DLD1 (cell line): ENCODE results near the gene PAPPA.

Source experiments
- in situ Hi-C: cut with HindIII; loops from 2 replicates; pipeline ENCODE4 v1.10.0; 2017; ENCODE audit warnings: low sequenced_read_pairs

PAPPA gene

GRCh38 chr9:116340270-116340669, 186.7 kb downstream of the PAPPA start:
- in situ Hi-C loops, result no loop called here

GRCh38 chr9:116342061-116342460, 188.5 kb downstream of the PAPPA start:
- in situ Hi-C loops, result no loop called here

- in situ Hi-C loops, result no loop called here
These were observed 189.3 kb downstream of the PAPPA start for GRCh38 chr9:116342941-116343340.

- in situ Hi-C loops, result no loop called here
These were observed 190.8 kb downstream of the PAPPA start for GRCh38 chr9:116344416-116344815.

- in situ Hi-C loops, result no loop called here
These were observed 191.8 kb downstream of the PAPPA start for GRCh38 chr9:116345393-116345792.

- in situ Hi-C loops, result no loop called here
These were observed 192.2 kb downstream of the PAPPA start for GRCh38 chr9:116345817-116346216.

- in situ Hi-C loops, result no loop called here
These were observed 196.1 kb downstream of the PAPPA start for GRCh38 chr9:116349684-116350083.

- in situ Hi-C loops, result no loop called here
These were observed 196.6 kb downstream of the PAPPA start for GRCh38 chr9:116350213-116350612.

GRCh38 chr9:116352958-116353357, 199.4 kb downstream of the PAPPA start:
- in situ Hi-C loops, result no loop called here

- in situ Hi-C loops, result no loop called here
These were observed 201.7 kb downstream of the PAPPA start for GRCh38 chr9:116355153-116355921.

- in situ Hi-C loops, result no loop called here
These were observed 204.7 kb downstream of the PAPPA start for GRCh38 chr9:116358251-116358650.

GRCh38 chr9:116360016-116360415, 206.4 kb downstream of the PAPPA start:
- in situ Hi-C loops, result no loop called here

- in situ Hi-C loops, result no loop called here
These were observed 207.4 kb downstream of the PAPPA start for GRCh38 chr9:116360989-116361388.

GRCh38 chr9:116361547-116361946, 208.0 kb downstream of the PAPPA start:
- in situ Hi-C loops, result no loop called here

GRCh38 chr9:116362493-116362892, 208.9 kb downstream of the PAPPA start:
- in situ Hi-C loops, result no loop called here

- in situ Hi-C loops, result no loop called here
These were observed 211.5 kb downstream of the PAPPA start for GRCh38 chr9:116365056-116365471.

GRCh38 chr9:116366241-116366640, 212.7 kb downstream of the PAPPA start:
- in situ Hi-C loops, result no loop called here

GRCh38 chr9:116368680-116369079, 215.1 kb downstream of the PAPPA start:
- in situ Hi-C loops, result no loop called here

GRCh38 chr9:116369706-116370105, 216.1 kb downstream of the PAPPA start:
- in situ Hi-C loops, result no loop called here

- in situ Hi-C loops, result no loop called here
These were observed 217.0 kb downstream of the PAPPA start for GRCh38 chr9:116370556-116370955.

- in situ Hi-C loops, result no loop called here
These were observed 218.6 kb downstream of the PAPPA start for GRCh38 chr9:116372081-116372673.

- in situ Hi-C loops, result no loop called here
These were observed 219.2 kb downstream of the PAPPA start for GRCh38 chr9:116372786-116373185.
